ENCODE results near the gene FMOD. TPM values are rescaled to one million over a fixed set of nuclear protein-coding genes. Genes with fewer than 3 reads are reported as not detected.
A peak's percentile ranks its signal among the peaks of the same experiment; 100 is the strongest.

Gene FMOD
- total RNA-seq, 2 experiments from 2014 or later: not detected

DNA sequence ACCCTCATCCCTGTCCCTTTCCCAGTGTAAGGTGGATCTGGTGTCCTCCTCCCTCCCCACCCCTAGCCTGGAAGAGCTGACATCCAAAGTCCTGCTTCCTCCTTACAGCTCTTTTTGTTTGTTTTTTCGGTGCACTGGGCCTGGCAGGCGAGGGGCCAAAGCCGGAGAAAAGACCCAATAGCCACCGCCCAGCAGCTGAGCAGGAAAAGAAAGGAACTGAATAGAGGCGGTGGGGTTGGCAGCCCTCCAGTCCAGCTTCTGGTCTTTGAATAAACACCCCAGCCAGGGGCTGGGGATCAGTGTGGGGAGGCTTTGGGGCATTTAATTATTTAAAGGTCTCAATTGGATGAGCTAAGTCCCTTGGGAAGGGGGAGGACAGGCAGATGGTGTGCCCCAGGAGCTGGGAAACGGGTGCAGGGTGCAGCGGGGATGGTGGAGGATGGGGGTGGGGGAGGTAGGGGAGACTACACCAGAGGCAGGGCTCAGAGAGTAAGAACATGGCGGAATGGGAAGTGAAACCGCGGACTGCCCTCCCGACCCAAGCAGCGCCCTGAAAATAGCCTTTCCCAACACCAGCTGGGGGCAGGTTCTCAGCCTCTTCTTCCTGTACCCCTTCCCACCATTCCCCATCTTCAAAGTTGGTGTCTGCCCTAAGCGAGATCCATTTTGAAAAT lies 25.4 kb downstream of the FMOD start:
- POLR2A ChIA-PET: interaction anchor here (0.6 to 12.9 kb wide), 12 partner anchors 8 to 839 kb away, joined by 3 to 458 read pairs (median 6); partner anchors contain the start of gene BTG2
- H2AFZ ChIP-seq (ENCODE audit: low read length): no peak overlapping the region

DNA sequence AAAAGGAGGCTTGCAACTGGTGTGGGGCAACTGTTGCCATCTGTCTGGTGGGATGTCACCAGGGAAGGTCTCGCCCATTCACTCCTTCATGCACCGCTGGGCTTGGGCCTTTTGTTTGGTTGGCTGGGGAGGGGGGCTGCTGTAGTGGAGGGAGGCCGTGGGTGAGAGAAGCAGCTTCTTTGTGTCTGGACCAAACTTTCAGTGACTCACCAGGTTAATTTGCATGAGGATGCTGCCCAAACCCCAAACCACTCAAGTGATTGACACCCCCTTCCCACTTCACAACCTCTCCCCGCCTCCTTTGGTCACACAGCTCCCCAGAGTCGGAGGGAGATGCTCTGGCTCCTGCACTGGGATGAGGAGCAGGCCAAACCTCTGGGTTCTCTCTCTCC lies 25.9 kb downstream of the FMOD start:
- peak overlapping the region; percentile 99 for H3K4me2 ChIP-seq (ENCODE audit: low read length)
- intact Hi-C loops (cut with micrococcal nuclease; ENCODE audit: unreplicated experiment): loop anchor here (1.0 to 10.0 kb wide), 3 partner anchors 20 to 1990 kb away; partner anchors contain the start of genes BTG2 and RBBP5
- H4K20me1 ChIP-seq (ENCODE audit: insufficient read depth, low read length): no peaks in the 10 kb centered on the region
- peaks cover 94% of the 10 kb centered on the region for H3K4me1 ChIP-seq (ENCODE audit: insufficient read depth, low read length, poor library complexity, severe bottlenecking)
- ChIA-PET CTCF (ENCODE audit: unreplicated experiment) (interaction anchor here (0.6 to 2.7 kb wide), 13 partner anchors 15 to 182 kb away, joined by 3 to 19 read pairs (median 6); no protein-coding TSS in a partner anchor), POLR2A (interaction anchor here (0.6 to 12.9 kb wide), 12 partner anchors 8 to 304 kb away, joined by 3 to 458 read pairs (median 6); partner anchors contain the start of gene BTG2)
- H3K27ac ChIP-seq (ENCODE audit: low read depth, low read length, poor library complexity, severe bottlenecking): peak overlapping the region; percentile 98
- TF ChIP-seq EZH2phosphoT487 (IDR thresholded peaks at IDR 0.05; ENCODE audit: borderline replicate concordance, low read depth, low read length): no peak
- TF ChIP-seq, protein P1, sequence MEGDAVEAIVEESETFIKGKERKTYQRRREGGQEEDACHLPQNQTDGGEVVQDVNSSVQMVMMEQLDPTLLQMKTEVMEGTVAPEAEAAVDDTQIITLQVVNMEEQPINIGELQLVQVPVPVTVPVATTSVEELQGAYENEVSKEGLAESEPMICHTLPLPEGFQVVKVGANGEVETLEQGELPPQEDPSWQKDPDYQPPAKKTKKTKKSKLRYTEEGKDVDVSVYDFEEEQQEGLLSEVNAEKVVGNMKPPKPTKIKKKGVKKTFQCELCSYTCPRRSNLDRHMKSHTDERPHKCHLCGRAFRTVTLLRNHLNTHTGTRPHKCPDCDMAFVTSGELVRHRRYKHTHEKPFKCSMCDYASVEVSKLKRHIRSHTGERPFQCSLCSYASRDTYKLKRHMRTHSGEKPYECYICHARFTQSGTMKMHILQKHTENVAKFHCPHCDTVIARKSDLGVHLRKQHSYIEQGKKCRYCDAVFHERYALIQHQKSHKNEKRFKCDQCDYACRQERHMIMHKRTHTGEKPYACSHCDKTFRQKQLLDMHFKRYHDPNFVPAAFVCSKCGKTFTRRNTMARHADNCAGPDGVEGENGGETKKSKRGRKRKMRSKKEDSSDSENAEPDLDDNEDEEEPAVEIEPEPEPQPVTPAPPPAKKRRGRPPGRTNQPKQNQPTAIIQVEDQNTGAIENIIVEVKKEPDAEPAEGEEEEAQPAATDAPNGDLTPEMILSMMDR (conservative IDR thresholded peaks at IDR 0.05; ENCODE audit: low read length): no peak
- no peaks in the 10 kb centered on the region for H3K9me3 ChIP-seq (ENCODE audit: low read length)
- peak overlapping the region; percentile 67 for H3K4me3 ChIP-seq (ENCODE audit: low read depth, low read length, poor library complexity, severe bottlenecking)
- DNase-seq (ENCODE audit: low spot score): peak; percentile 94
- no peaks in the 10 kb centered on the region for H3K36me3 ChIP-seq (ENCODE audit: insufficient read depth, low read length)
- no peak overlapping the region for H2AFZ ChIP-seq (ENCODE audit: low read length)
- no TSS peak for BruUV-seq (replicated peaks)
- H3K79me2 ChIP-seq (ENCODE audit: insufficient read depth, low read depth, low read length): peaks cover 22% of the 10 kb centered on the region; the same call in 1 of the 2 replicates
- H3K9me2 ChIP-seq (ENCODE audit: insufficient read depth, low read length): no peaks in the 10 kb centered on the region

More for the DNA sequence above, 25.4 kb downstream of the FMOD start:
- peaks cover 94% of the 10 kb centered on the region for H3K4me1 ChIP-seq (ENCODE audit: insufficient read depth, low read length, poor library complexity, severe bottlenecking)
- H3K9me2 ChIP-seq (ENCODE audit: insufficient read depth, low read length): no peaks in the 10 kb centered on the region
- intact Hi-C loops (cut with micrococcal nuclease; ENCODE audit: unreplicated experiment): loop anchor here (1.0 to 10.0 kb wide), 3 partner anchors 20 to 1989 kb away; partner anchors contain the start of genes BTG2 and RBBP5
- H3K4me3 ChIP-seq (ENCODE audit: low read depth, low read length, poor library complexity, severe bottlenecking): peak overlapping the region; percentile 67
- peak; percentile 83 for DNase-seq (ENCODE audit: low spot score)
- BruUV-seq (replicated peaks): TSS peak; percentile 77
- H3K36me3 ChIP-seq (ENCODE audit: insufficient read depth, low read length): no peaks in the 10 kb centered on the region
- peaks cover 20% of the 10 kb centered on the region; the same call in 1 of the 2 replicates for H3K79me2 ChIP-seq (ENCODE audit: insufficient read depth, low read depth, low read length)
- CTCF ChIA-PET (ENCODE audit: unreplicated experiment): interaction anchor here (0.6 to 2.7 kb wide), 12 partner anchors 9 to 183 kb away, joined by 3 to 19 read pairs (median 6); no protein-coding TSS in a partner anchor
- H3K27ac ChIP-seq (ENCODE audit: low read depth, low read length, poor library complexity, severe bottlenecking): peak overlapping the region; percentile 98
- no peaks in the 10 kb centered on the region for H3K9me3 ChIP-seq (ENCODE audit: low read length)
- TF ChIP-seq, protein P1 (conservative IDR thresholded peaks at IDR 0.05; ENCODE audit: low read length): no peak
- no peak for TF ChIP-seq EZH2phosphoT487 (IDR thresholded peaks at IDR 0.05; ENCODE audit: borderline replicate concordance, low read depth, low read length)
- H3K4me2 ChIP-seq (ENCODE audit: low read length): peak overlapping the region; percentile 99
- H4K20me1 ChIP-seq (ENCODE audit: insufficient read depth, low read length): no peaks in the 10 kb centered on the region

Measured in OCI-LY7 (cell line).